ENCODE data around the gene BRAT1.
A peak's percentile ranks its signal among the peaks of the same experiment; 100 is the strongest.

Gene BRAT1

GRCh38 chr7:2523461-2523936, 31.8 kb downstream of the BRAT1 start:
- Histone ChIP-seq H3K4me3 (ENCODE audit: low read length) (no peak overlapping the region), H3K79me2 (ENCODE audit: control insufficient read depth, low read length) (no peaks in the 10 kb centered on the region), H3K36me3 (ENCODE audit: control insufficient read depth, low read length) (no peaks in the 10 kb centered on the region), H3K27me3 (ENCODE audit: control insufficient read depth, low read length) (peaks cover 61% of the 10 kb centered on the region), H3K27ac (ENCODE audit: low read depth, low read length) (no peak overlapping the region), H4K20me1 (ENCODE audit: control insufficient read depth, insufficient read depth, low read depth, low read length) (peaks cover 5% of the 10 kb centered on the region; the same call in 1 of the 2 replicates), H3K4me1 (ENCODE audit: control insufficient read depth, low read length) (peaks cover 39% of the 10 kb centered on the region), H3K9me2 (replicated peaks; ENCODE audit: control insufficient read depth, low read length) (no peaks in the 10 kb centered on the region), H3K9me3 (ENCODE audit: control insufficient read depth, insufficient read depth, low read length) (no peaks in the 10 kb centered on the region), H3K4me2 (ENCODE audit: low read length) (no peak overlapping the region), H3F3A (ENCODE audit: control insufficient read depth, insufficient read depth) (peaks cover 9% of the 10 kb centered on the region)
- TF ChIP-seq EZH2phosphoT487 (IDR thresholded peaks at IDR 0.05; ENCODE audit: borderline replicate concordance, low read length) (no peak), CTCF (IDR thresholded peaks at IDR 0.05; ENCODE audit: low read depth, low read length, poor library complexity, severe bottlenecking) (no peak)

- Histone ChIP-seq H4K20me1 (ENCODE audit: control insufficient read depth, insufficient read depth, low read depth, low read length) (peaks cover 5% of the 10 kb centered on the region; the same call in 1 of the 2 replicates), H3K9me2 (replicated peaks; ENCODE audit: control insufficient read depth, low read length) (no peaks in the 10 kb centered on the region), H3K36me3 (ENCODE audit: control insufficient read depth, low read length) (no peaks in the 10 kb centered on the region), H3K4me1 (ENCODE audit: control insufficient read depth, low read length) (peaks cover 40% of the 10 kb centered on the region), H3F3A (ENCODE audit: control insufficient read depth, insufficient read depth) (peaks cover 3% of the 10 kb centered on the region; the same call in 1 of the 2 replicates), H3K27me3 (ENCODE audit: control insufficient read depth, low read length) (peaks cover 67% of the 10 kb centered on the region), H3K4me2 (ENCODE audit: low read length) (no peak overlapping the region), H3K79me2 (ENCODE audit: control insufficient read depth, low read length) (no peaks in the 10 kb centered on the region), H3K27ac (ENCODE audit: low read depth, low read length) (no peak overlapping the region), H3K9me3 (ENCODE audit: control insufficient read depth, insufficient read depth, low read length) (no peaks in the 10 kb centered on the region), H3K4me3 (ENCODE audit: low read length) (no peak overlapping the region)
- TF ChIP-seq CTCF (IDR thresholded peaks at IDR 0.05; ENCODE audit: low read depth, low read length, poor library complexity, severe bottlenecking) (no peak), EZH2phosphoT487 (IDR thresholded peaks at IDR 0.05; ENCODE audit: borderline replicate concordance, low read length) (no peak)
These were observed 32.4 kb downstream of the BRAT1 start for GRCh38 chr7:2522780-2523433.

GRCh38 chr7:2521952-2522591, 33.3 kb downstream of the BRAT1 start:
- Histone ChIP-seq H3K4me1 (ENCODE audit: control insufficient read depth, low read length) (peaks cover 41% of the 10 kb centered on the region), H3K4me2 (ENCODE audit: low read length) (no peak overlapping the region), H3K27ac (ENCODE audit: low read depth, low read length) (no peak overlapping the region), H3K27me3 (ENCODE audit: control insufficient read depth, low read length) (peaks cover 75% of the 10 kb centered on the region), H3K4me3 (ENCODE audit: low read length) (no peak overlapping the region), H3F3A (ENCODE audit: control insufficient read depth, insufficient read depth) (no peaks in the 10 kb centered on the region; the same call in 1 of the 2 replicates), H3K9me2 (replicated peaks; ENCODE audit: control insufficient read depth, low read length) (no peaks in the 10 kb centered on the region), H3K36me3 (ENCODE audit: control insufficient read depth, low read length) (no peaks in the 10 kb centered on the region), H3K79me2 (ENCODE audit: control insufficient read depth, low read length) (no peaks in the 10 kb centered on the region), H3K9me3 (ENCODE audit: control insufficient read depth, insufficient read depth, low read length) (no peaks in the 10 kb centered on the region), H4K20me1 (ENCODE audit: control insufficient read depth, insufficient read depth, low read depth, low read length) (peaks cover 5% of the 10 kb centered on the region; the same call in 1 of the 2 replicates)
- TF ChIP-seq CTCF (IDR thresholded peaks at IDR 0.05; ENCODE audit: low read depth, low read length, poor library complexity, severe bottlenecking) (peak; percentile 32), EZH2phosphoT487 (IDR thresholded peaks at IDR 0.05; ENCODE audit: borderline replicate concordance, low read length) (0 out of 2 replicates have a peak, but pooled peaks have one; percentile 45)

Data from DOHH2 (cell line).